ENCODE measurements around the gene LRRC42.

Gene LRRC42

DNA sequence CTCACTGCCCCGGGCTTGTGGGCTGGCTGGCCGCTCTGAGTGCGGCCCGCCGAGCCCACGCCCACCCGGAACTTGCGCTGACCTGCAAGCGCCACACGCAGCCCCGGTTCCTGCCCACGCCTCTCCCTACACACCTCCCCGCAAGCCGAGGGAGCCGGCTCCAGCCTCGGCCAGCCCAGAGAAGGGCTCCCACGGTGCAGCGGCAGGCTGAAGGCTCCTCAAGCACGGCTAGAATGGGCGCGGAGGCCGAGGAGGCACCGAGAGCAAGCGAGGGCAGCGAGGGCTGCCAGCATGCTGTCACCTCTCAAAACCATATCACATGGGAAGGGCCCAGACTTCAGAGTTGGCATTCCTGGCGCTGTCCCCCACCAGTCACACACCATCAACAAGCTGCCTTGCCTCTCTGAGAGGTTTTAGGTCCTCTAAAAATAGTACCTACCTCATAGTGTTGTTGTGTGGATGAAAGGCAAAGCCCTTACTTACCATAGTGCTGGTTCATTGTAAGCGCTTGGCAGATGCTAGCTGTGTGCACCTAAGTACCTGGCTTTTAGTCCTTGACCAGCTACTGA is 58.4 kb downstream of the LRRC42 start:
- no peak for DNase-seq (ENCODE audit: low spot score)

DNA sequence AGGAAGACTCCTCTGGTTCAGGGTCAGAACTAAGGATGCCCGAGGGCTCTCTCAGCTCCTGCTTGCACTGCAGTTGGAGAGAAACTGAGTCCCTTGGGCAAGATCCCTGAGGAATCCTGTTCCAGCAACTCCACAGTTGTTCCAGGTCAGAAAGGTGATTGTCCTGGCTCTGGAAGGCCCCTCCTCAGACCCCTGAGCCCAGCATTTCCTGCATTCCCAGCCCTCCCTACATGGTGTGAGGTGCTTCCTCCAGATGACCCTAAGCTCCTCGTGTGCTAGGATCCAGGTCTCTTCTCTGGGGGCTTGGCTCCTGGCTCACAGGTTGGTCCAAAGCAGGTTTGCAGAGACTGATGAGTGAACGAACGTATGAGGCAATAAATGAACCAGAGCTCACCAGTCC is 60.4 kb downstream of the LRRC42 start:
- no peak for DNase-seq (ENCODE audit: low spot score)

DNA sequence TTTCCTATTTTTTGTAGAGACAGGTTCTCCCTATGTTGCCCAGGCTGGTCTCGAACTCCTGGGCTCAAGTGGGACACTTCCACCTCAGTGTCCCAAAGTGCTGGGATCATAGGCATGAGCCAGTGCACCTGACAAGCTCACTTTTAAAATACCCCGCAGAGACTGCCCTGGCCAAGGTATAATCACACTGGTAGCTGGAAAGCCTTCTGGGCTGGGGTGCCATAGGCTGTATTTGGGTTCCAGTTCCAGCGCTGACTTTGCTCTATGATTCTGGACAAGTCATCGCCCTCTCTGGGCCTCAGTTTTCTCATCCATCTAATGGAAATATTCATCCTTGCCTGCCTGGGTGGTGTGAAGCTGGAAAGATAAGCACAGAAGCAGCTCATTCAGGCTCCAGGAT is 61.5 kb downstream of the LRRC42 start:
- DNase-seq (ENCODE audit: low spot score) = no peak

DNA sequence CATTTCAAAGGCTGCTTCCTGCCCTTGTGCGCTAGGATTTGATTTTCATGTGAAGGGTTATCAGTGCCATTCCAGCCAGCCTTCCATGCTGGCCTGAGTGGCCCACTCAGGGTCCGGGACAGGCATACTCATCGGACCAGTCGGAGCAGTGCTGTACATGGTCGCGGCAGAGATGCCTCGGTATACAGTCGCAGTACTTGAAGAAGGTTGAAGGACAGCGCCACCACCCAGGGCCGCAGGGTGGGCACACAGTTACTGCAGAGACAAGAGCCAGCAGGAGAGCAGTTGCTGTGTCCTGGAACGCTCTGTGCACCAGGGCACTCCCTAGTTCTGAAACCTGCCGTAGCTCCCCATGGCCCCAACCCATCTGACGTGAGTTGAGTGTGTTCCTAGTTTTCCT is 62.7 kb downstream of the LRRC42 start:
- no peak for DNase-seq (ENCODE audit: low spot score)

DNA sequence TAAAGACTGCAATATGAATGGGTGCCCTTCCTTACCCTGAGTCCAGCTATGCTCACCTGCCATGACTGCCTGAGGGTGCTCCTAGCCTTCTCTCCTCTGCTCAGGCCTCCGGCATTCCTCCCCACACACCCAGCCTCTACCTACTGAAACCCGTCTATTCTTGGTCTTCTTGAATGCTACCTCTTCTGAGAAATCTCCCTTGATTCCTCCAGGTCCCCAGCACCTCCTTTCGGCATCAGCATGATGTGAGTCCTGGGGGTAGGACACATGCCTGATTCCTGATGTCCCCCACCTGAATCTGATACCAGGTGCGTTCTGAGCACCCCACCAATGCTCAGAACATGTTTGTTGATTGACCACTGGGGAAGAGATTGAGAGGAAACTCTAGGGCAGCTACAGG is 63.3 kb downstream of the LRRC42 start:
- no peak for DNase-seq (ENCODE audit: low spot score)

DNA sequence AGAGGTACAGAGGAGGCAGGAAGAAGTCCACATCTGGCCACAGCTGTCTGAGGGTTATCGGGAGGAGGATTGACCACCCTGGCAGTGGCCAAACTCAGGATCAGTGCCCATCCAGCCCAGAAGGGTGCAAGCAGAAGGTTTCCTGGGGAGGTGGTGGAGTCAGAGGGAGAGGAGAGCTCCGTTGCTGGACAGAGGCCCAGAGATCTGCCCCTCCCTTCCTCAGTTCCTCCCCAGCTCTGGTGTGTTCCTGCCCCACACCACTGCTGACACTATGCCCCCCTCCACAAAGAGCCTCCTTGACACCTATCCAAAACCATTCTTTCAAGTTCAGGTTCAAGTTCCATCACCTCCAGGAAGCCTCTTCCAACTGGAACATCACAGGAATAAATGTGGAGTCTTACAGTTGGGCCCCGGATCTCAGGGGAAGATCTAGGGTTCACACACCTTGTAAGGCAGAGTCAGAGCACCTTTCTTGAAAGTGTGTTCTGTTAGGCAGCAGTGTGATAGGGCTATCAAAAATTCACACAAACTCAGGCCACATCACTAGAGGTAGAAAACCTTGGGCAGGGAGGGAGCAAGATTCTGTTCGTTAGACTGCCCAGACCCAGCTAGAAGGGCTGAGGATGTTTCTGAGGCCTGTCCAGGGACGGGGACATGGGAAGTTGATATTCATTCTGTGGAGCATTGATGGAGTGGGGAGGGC is 64.4 kb downstream of the LRRC42 start:
- no peak for DNase-seq (ENCODE audit: low spot score)

DNA sequence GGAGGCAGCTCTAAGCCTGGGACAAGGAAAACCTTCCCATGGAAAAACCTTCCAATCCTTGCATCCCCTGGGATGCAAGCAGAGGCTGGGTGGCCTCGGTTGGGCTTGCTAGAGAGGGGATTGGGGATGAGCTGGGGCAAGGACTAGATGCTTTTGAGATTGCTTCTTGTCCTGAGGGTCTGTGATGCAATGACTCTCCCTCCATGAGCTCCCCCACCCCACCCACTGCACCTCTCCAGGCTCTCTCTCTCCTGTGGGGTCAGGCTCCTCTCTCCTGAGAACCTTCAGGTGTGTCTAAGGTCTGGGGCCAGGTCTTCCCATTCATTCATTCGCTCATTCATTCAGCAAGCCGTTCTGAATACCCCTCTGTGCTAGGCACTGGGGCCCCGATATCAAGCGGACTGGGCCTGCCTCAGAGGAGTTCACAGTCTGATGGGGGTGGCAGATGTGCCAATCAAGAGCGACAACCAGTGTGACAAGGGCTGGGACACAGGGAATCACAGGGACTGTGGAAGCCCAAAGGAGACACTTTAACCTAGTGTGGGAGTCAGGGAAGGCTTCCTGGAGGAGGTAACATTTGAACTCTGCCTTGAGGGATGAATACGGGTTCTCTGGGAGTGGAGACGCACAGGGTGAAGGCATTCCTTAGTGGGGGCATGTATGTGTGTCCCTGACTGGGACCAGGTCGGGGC is 65.3 kb downstream of the LRRC42 start:
- DNase-seq (ENCODE audit: low spot score) = no peak

DNA sequence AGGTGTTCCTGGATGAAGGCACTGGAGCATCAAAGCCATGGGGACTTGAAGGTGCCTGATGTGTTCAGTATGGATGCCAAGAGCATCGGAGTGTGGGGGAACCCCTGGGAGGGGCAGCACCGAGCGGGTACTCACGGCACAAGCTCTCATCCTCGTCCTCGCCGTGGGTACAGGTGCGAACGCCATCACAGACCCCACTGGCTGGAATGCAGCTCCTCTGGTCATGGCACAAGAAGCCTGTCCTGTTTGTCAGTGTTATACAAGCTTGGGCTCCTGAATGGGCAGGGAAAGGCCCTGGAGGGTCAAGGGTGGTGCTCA is 65.8 kb downstream of the LRRC42 start:
- DNase-seq (ENCODE audit: low spot score) = no peak

DNA sequence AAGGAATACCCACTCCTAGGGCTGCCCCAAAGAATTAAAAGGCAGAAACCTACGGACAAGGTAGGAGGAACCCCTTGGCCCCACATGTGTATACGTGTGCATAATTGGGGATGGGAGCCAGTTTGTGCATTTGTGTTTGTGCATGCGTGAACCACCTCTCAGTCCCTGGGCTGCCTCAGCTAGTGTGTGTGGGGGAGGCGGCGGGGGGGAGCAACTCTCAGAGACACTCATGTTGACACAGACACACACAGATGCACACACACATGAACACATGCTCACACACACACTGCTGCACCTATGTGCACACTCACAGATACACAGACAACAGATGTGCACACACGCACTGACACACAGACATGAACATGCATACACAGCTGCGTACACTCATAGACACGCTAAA is 66.7 kb downstream of the LRRC42 start:
- DNase-seq (ENCODE audit: low spot score) = no peak

DNA sequence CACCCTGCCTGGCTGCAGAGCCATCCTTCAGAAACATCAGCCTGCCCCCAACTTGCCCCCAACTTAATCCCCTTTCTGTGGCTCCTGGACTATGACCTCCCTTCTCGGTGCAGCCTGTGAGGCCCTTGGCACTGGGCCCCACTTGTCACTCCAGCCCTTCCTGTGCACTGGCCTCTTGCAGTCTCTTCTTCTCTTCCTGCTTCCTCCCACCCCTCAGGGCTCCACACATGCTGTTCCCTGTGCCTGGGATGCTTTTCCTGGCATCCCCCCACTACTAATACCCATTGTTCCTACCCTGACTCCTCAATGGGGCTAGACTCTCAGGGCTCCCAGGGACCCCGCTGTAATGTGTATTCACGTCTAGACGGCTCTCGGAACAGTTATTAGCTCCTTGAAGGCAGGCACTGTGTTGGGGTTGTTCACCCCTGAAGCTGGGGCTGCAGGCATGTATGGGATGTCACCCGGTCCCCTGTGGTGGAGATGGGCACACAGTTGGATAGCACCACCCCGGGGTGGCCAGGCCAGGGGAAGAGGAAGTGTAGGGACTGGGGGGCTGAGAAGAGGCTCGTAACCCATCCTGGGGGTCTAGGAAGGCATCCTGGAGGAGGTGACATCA is 67.4 kb downstream of the LRRC42 start:
- DNase-seq (ENCODE audit: low spot score) = no peak

DNA sequence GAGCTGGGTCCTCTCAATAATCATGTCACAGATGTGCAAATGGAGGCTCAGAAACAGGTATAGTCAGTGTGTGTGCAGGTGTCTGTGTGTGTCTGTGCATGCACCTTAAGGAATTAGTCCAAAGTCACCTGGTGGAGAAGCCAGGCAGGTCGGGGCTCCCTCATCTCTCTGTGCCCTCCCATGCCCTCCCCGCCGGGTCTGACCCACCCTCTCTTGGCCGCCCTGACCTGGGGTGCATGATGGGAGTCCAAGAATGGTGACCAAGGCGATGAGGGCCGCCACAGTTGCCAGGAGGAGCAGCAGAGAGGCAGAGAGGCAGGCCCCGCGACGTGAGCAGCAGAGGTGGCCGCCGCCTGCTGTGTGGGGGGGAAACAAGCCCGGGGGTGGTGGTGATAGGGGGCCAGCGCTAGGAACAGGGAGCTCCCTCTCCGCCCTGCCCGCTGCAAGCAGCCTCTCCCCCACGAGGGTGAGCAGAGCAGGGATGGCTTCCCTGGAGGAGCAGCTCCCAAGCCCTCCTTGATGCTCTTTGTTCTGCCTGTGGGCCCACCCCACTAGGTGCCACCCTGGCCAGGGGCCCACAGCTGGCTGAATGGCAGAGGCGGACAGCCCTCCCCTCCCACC is 68.0 kb downstream of the LRRC42 start:
- DNase-seq (ENCODE audit: low spot score) = no peak

DNA sequence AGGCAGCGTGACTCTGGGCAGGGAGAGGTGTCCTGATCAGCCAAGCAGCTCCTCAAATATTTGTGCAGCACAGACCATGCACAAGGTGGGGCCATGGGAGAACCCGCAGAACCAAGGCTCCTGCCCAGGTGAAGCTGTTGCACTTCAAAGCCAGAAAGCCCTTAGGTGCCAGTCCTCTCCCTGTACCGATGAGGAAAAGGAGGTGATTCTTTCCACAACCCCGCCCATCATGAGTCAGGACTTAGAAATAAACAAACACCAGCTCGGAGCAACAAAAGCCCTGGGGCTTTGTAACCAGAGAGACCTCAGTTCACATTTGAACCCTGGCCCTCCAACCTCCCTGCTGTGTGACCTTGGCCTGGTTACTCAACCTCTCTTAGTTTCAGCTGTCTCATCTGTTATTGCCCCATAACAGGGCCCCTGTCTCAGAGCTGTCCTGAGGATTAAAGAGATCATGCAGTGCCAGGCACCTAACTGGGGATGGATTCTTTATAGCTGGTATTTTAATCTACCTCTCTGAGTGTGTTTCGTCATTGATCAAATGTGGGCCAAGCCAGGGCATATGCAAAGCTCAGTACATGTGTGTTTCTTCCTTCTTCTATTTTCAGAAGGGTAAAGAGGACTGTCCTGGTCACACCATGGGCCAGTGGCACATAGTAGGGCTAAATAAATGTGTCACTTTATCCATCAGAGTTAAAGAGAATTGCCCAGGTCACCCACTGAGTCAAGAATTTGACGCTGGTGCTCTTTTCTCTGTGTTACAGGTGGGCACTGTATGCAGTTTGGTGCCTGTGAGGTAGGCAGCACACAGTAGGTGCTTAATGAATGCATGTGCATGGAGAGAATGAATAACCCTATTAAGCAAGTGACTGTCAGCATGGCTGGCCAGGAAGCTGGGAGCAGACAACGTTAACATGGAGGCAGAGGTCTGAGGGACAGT is 70.5 kb downstream of the LRRC42 start:
- no peak for DNase-seq (ENCODE audit: low spot score)
